AG04450 (cell line): ENCODE measurements around the gene PELI3. TPM values are rescaled to one million over a fixed set of nuclear protein-coding genes. Genes with fewer than 3 reads are reported as not detected.

Experiments
- CTCF ChIA-PET: fragments of 300-600, 350-600 bp; formaldehyde crosslinking; extraction: SDS; loops from one replicate; lab custom pipeline; 2022; ENCODE audit warnings: antibody characterized with exemption, inconsistent platforms; lab: Charles Lee
- POLR2A ChIA-PET: fragments of 350-600 bp; formaldehyde crosslinking; extraction: SDS; loops from one replicate; lab custom pipeline; 2021; ENCODE audit warnings: antibody characterized with exemption, inconsistent platforms; lab: Yijun Ruan, JAX
- DNase-seq: peaks from one replicate; pipeline ENCODE4 v3.0.0-alpha.2; 2011; ENCODE audit warnings: low read depth, low spot score
- H3K27ac ChIP-seq: one replicate; pipeline ENCODE4 v1.5.1; 2012; ENCODE audit warnings: low read depth, low read length, control low read depth
- H3K27me3 ChIP-seq: one replicate; pipeline ENCODE4 v1.6.0; 2012; ENCODE audit warnings: low read length; ENCODE audit not compliant: control insufficient read depth, insufficient read depth
- H3K4me3 ChIP-seq: 2 replicates; pipeline ENCODE4 v1.5.1; 2011; ENCODE audit warnings: mild to moderate bottlenecking, low read depth, low read length, control low read depth
- H3K9me3 ChIP-seq: 2 replicates; pipeline ENCODE4 v1.5.1; 2012; ENCODE audit warnings: low read length; ENCODE audit not compliant: control insufficient read depth, insufficient read depth
- CTCF ChIP-seq: IDR thresholded peaks from 2 replicates; pipeline ENCODE4 v1.5.1; 2011; ENCODE audit warnings: low read depth, low read length, control low read depth, inconsistent platforms
- polyA plus RNA-seq: library from polyadenylated mRNA; depleted of rRNA; stranded (reverse); fragments of >200 nt; gene quantifications from 2 replicates; pipeline ENCODE4 v1.2.3, GENCODE V29; 2011

Gene PELI3
- polyA plus RNA-seq, 1 experiment: 4.6 TPM

- no peak for DNase-seq
- ChIA-PET CTCF (interaction anchor here (0.6 to 1.5 kb wide), 3 partner anchors 10 to 82 kb away, joined by 3 to 6 read pairs (median 6); no protein-coding TSS in a partner anchor), POLR2A (interaction anchor here (0.8 kb wide), 1 partner anchor 11 kb away, joined by 5 read pairs; the partner anchor contains the start of gene DPP3)
- H3K27ac ChIP-seq: no peak overlapping the region
- TF ChIP-seq CTCF: no peak
- H3K9me3 ChIP-seq: no peaks in the 10 kb centered on the region; the same call in 1 of the 2 replicates
- H3K4me3 ChIP-seq: no peak overlapping the region
- no peaks in the 10 kb centered on the region for H3K27me3 ChIP-seq
These were observed 2.0 kb downstream of the PELI3 start for GRCh38 chr11:66468691-66469090.

- TF ChIP-seq CTCF: no peak
- ChIA-PET POLR2A (interaction anchor here (0.8 kb wide), 1 partner anchor 11 kb away, joined by 5 read pairs; the partner anchor contains the start of gene DPP3), CTCF (interaction anchor here (1.1 to 1.5 kb wide), 3 partner anchors 10 to 209 kb away, joined by 3 to 6 read pairs (median 6); no protein-coding TSS in a partner anchor)
These were observed 2.7 kb downstream of the PELI3 start for GRCh38 chr11:66469441-66469840.

GRCh38 chr11:66470015-66470414 lies 3.3 kb downstream of the PELI3 start:
- Histone ChIP-seq H3K4me3 (no peak overlapping the region), H3K9me3 (no peaks in the 10 kb centered on the region; the same call in 1 of the 2 replicates), H3K27ac (no peak overlapping the region), H3K27me3 (no peaks in the 10 kb centered on the region)
- TF ChIP-seq CTCF: no peak
- POLR2A ChIA-PET: no interaction called here
- DNase-seq: no peak
- CTCF ChIA-PET: interaction anchor here (1.1 to 1.5 kb wide), 2 partner anchors 84 to 208 kb away, joined by 3 to 6 read pairs; no protein-coding TSS in a partner anchor

More at GRCh38 chr11:66469441-66469840, 2.7 kb downstream of the PELI3 start:
- H3K4me3 ChIP-seq: no peak overlapping the region
- DNase-seq: no peak
- no peak overlapping the region for H3K27ac ChIP-seq
- no peaks in the 10 kb centered on the region; the same call in 1 of the 2 replicates for H3K9me3 ChIP-seq
- H3K27me3 ChIP-seq: no peaks in the 10 kb centered on the region

- ChIA-PET CTCF (interaction anchor here (1.0 kb wide), 1 partner anchor 42 kb away, joined by 3 read pairs; no protein-coding TSS in a partner anchor), POLR2A (interaction anchor here (0.6 kb wide), 1 partner anchor 97 kb away, joined by 3 read pairs; the partner anchor contains the start of gene CTSF)
- Histone ChIP-seq H3K4me3 (no peak overlapping the region), H3K27ac (no peak overlapping the region), H3K9me3 (no peaks in the 10 kb centered on the region; the same call in 1 of the 2 replicates), H3K27me3 (no peaks in the 10 kb centered on the region)
- TF ChIP-seq CTCF: no peak
- DNase-seq: no peak
These were observed 4.4 kb downstream of the PELI3 start for GRCh38 chr11:66471142-66471541.

GRCh38 chr11:66472054-66472453 lies 5.3 kb downstream of the PELI3 start:
- no peak for TF ChIP-seq CTCF
- no peak for DNase-seq
- no peak overlapping the region for H3K27ac ChIP-seq
- H3K4me3 ChIP-seq: no peak overlapping the region
- ChIA-PET POLR2A (interaction anchor here (0.6 kb wide), 1 partner anchor 97 kb away, joined by 3 read pairs; the partner anchor contains the start of gene CTSF), CTCF (interaction anchor here (1.0 kb wide), 1 partner anchor 42 kb away, joined by 3 read pairs; no protein-coding TSS in a partner anchor)
- no peaks in the 10 kb centered on the region for H3K27me3 ChIP-seq
- H3K9me3 ChIP-seq: no peaks in the 10 kb centered on the region; the same call in 1 of the 2 replicates
